HG03565 (cell line): ENCODE measurements around the gene PLEKHA6.

Experiments used
- ATAC-seq: cut with Tn5 transposase; IDR thresholded peaks from one replicate; pipeline ENCODE4 v1.9.1; 2021; ENCODE audit warnings: mild to moderate bottlenecking, moderate library complexity; ENCODE audit not compliant: unreplicated experiment

PLEKHA6 gene

DNA sequence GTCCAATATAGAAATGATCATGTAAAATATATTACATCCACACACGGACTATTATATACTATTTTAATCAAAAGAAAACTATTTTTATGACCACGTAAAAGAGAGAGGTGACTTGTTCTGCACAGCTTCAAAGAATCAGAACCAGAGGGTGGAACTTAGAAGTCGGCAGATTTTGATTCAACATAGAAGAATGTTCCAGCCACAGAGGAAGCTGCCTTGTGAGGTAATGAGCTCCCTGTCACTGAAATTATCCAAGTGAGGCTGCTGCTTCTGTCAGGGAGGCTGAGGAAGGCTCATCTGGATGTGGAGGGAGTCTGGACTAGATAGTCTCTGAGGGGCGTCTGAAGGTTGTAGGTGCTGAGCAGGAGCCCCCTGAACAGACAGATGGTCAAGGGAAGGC is 2.7 kb downstream of the PLEKHA6 start:
- no peak for ATAC-seq

DNA sequence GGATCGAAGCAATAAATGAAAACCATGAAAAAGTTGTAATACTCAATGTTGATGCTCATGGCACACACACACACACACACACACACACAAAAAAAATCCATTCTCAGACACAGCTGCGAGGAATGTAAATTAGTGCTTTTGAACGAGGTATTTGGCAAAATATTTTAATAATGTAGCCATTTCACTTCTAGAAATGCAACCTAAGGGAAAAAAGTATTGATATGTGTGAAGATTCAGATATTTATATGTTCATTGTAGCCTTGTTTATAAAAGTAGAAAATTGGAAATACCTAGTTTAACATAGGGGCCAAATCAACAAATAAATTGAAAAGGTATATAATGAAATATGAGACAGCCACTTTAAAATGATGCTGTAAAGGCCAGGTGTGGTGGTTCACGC is 3.8 kb downstream of the PLEKHA6 start:
- ATAC-seq = no peak

- ATAC-seq = no peak
Measured at GRCh38 chr1:204354579-204354978, 5.2 kb downstream of the PLEKHA6 start.

GRCh38 chr1:204353213-204353910 is 6.4 kb downstream of the PLEKHA6 start:
- ATAC-seq = no peak

DNA sequence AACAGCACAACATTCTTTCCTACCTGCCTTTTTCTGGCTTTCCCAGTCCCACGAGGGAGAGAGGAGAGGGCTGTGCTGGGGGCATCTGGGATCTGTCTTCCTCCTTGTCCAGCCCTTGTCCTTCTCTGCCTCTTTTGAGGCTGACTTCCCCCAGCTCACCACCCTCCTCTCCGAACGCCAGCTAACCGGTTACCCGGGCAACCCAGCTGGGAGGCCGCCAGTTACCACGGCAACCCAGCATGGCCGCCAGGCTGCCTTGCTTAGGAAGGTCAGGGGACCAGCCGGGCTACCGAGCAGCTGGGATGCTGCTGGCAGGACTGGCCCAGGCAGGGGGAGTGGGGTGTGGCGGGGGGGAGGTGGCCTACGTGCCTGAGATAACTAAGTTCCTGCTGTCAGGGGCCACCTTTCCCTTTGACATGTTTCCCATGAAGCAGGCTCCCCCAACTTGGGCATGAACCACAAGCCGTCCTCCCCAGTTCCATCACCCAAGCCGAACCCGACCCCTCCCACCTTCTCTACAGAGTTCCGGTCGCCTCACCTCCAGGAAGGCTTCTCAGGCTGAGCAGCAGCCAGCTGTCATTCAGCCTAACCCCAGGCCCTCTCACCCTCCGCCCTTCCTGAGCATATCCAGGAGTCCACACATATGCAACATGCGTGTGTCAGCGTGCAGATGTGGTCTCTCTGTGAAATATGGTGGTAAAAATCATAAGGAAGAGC is 8.7 kb downstream of the PLEKHA6 start:
- no peak for ATAC-seq

DNA sequence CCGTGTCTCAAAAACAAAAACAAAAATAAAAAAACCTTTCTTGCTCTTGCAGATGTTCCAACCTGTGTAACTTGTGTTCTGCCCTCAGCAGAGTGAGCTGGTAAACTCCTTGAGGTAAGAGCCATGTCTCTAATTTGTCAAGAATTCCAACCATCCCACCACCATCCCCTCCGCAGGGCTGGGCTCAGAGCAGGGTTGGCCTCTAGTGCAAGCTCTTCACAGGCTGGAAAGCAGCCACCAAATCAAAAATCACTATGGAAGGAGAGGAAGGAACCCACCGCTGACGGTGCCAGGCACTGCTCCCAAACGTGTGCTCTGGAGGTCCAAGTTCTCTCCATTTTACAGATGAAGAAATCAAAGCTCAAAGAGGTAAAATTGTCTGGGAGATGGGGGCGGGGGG is 9.4 kb downstream of the PLEKHA6 start:
- ATAC-seq = no peak

DNA sequence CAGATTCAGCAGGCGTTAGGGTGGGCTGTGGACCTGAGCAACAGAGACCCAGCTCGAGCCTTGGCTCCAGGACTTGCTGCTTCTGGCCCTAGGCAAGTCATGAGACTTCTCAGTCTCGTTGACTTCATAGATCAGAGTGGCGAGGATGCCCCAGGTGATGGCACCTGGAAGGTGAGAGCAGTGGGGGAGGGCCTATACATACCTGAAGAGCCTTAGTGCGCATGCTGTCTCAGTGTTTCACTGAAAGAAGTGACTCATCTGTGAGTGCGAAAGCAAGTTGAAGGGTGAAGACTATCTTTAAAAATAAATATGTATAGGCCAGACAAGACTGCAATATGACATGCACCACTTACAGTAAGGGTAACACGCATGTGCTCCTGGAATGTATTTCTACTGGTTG is 10.1 kb downstream of the PLEKHA6 start:
- no peak for ATAC-seq

- no peak for ATAC-seq
Measured at GRCh38 chr1:204348722-204349121, 11.0 kb downstream of the PLEKHA6 start.

- no peak for ATAC-seq
Measured at GRCh38 chr1:204348242-204348641, 11.5 kb downstream of the PLEKHA6 start.

DNA sequence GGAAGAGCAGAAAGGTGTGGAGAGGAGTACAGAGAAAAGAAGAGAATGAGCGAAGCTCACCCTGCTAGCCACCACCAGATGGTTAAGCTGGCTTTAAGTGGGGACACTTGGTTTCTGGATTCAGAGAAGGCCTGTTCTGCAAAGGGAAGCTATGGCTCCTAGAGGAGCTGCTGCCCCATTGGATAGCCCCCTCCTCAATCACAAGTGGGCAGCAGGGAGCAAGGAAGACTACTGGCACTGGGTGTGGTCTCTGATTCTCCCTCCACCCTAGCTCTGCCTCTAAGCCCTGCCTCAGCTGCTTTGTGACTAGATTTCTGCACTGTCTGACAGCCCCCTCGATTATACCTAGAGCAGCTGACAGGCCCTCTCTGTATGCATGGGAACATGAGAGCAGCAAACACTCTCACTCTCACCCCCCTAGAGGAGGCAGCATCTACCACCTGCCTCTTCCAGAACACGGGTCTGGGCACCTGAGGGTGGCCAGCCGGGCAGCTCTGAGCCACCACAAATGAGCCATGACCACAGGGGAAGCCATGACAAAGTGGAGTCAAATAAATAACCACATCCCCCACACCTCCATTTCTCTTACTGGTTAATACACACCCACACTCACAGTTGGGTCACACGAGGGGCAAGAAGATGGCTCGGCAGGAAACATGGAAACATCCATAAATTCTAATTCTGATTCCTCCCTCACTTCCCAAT is 13.6 kb downstream of the PLEKHA6 start:
- ATAC-seq = no peak

DNA sequence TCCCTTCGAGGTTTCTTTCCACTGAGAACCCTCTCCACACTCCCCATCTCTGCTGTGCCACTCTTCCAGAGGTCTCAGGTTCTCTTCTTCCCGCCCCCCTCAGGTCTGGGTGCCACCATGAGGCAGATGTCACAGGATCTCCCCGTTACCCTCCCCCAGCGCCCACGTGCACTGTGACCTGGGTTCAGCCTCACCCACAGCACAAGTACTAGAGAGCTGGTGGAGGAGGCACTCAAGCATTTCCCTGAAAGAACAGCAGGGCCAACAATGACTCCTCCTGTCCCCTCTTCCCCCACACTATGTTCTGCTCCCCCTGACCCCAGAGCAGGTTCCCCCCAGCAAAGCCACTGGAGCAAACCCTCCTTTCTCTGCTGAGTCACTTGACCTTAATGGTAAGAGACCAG is 14.3 kb downstream of the PLEKHA6 start:
- ATAC-seq = no peak

GRCh38 chr1:204344665-204345355 is 14.9 kb downstream of the PLEKHA6 start:
- ATAC-seq = no peak

- ATAC-seq = no peak
Measured at GRCh38 chr1:204343802-204344201, 15.9 kb downstream of the PLEKHA6 start.

DNA sequence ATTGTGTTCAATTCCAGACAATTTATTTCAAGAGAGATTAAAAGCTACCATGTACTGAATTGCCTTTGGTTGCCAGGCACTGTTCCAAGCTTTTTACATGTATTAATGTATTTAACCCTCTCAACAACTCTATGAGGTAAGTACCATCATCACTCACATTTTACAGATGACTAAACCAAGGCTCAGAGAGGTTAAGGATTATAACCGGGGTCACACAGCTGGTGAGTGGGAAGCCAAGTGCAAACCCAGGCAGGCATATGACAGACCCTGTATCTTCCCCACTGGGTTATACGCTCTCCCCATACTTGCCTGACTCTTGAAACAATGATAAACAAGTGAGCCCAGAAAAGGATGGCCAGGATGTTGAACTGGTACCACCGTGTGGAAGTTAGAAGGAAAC is 16.5 kb downstream of the PLEKHA6 start:
- no peak for ATAC-seq

DNA sequence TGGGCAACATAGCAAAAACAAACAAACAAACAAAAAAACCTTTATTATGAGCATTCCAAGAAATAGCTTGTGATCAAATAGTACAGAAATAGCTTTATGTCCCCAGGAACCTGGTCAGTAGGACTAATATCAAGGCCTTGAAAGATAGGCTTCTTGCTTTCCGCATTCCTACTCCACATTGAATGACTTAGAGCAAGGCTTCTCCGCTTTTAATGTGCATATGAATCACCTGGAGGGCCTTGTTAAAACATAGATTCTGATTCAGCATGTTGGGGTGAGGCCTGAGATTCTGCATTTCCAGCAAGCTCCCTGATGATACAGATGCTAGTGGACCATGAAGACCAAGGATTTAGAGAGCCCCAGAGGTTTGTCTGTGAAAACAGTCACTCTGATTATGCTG is 17.4 kb downstream of the PLEKHA6 start:
- no peak for ATAC-seq

- ATAC-seq = no peak
Measured at GRCh38 chr1:204341380-204341779, 18.3 kb downstream of the PLEKHA6 start.

- ATAC-seq = no peak
Measured at GRCh38 chr1:204340081-204340889, 19.4 kb downstream of the PLEKHA6 start.

GRCh38 chr1:204339541-204339940 is 20.2 kb downstream of the PLEKHA6 start:
- no peak for ATAC-seq

DNA sequence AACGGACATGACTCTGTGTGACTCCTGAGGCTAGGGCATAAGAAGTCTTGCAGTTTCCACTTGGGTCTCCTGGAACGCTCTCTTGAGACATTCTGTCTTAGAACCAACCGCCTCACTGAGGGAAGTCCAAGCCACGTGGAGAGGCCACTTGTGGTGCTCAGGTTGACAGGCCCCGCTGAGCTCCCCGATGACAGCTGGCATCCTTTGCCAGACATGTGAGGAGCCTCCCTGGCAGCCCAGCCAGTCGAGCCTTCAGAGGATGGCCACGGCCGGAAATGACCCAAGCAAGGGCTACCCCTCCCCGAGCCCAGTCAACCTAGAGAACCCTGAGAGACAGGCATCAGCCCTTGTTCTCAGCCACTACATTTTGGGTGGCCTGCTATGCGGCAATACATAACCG is 20.7 kb downstream of the PLEKHA6 start:
- ATAC-seq = no peak

GRCh38 chr1:204338360-204338759 is 21.4 kb downstream of the PLEKHA6 start:
- no peak for ATAC-seq

- ATAC-seq = no peak
Measured at GRCh38 chr1:204337583-204337982, 22.1 kb downstream of the PLEKHA6 start.
